Fibroblast of pulmonary artery (primary cell): ENCODE data around the gene GPC5.

Source experiments
- DNase-seq: peaks from one replicate; pipeline ENCODE4 v3.0.0-alpha.2; 2010; ENCODE audit warnings: low read depth
- H3K4me3 ChIP-seq: replicated peaks from 2 replicates; pipeline ENCODE4 v1.5.1; 2011; ENCODE audit warnings: low read depth, mild to moderate bottlenecking, control low read depth, low read length, moderate library complexity
- TF ChIP-seq, protein P1 (sequence below): IDR thresholded peaks from 2 replicates; pipeline ENCODE4 v1.5.1; 2011; ENCODE audit warnings: mild to moderate bottlenecking, control low read depth, low read length, inconsistent platforms; ENCODE audit errors: missing control alignments

Gene GPC5

DNA sequence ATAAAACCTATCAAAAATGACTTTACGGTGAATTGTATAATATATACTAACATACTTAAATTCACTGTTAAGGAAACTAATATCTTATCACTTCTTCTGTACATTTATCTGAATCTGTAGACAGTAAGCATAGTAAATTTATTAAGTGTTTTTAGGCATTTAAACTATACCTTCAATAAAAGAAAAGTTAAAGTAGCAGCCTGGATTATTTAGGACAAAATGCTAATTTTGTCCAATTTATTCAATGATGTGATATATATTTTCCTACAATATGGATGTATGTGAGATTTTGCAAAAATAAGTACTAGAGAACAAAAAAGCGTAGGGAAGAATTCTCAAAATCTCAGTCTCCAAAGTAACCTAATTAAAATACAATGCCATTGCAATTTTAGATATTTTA lies 299.9 kb downstream of the GPC5 start:
- no peak overlapping the region for H3K4me3 ChIP-seq
- DNase-seq: no peak
- TF ChIP-seq, protein P1, sequence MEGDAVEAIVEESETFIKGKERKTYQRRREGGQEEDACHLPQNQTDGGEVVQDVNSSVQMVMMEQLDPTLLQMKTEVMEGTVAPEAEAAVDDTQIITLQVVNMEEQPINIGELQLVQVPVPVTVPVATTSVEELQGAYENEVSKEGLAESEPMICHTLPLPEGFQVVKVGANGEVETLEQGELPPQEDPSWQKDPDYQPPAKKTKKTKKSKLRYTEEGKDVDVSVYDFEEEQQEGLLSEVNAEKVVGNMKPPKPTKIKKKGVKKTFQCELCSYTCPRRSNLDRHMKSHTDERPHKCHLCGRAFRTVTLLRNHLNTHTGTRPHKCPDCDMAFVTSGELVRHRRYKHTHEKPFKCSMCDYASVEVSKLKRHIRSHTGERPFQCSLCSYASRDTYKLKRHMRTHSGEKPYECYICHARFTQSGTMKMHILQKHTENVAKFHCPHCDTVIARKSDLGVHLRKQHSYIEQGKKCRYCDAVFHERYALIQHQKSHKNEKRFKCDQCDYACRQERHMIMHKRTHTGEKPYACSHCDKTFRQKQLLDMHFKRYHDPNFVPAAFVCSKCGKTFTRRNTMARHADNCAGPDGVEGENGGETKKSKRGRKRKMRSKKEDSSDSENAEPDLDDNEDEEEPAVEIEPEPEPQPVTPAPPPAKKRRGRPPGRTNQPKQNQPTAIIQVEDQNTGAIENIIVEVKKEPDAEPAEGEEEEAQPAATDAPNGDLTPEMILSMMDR: no peak

- DNase-seq: no peak
- no peak overlapping the region for H3K4me3 ChIP-seq
- TF ChIP-seq, protein P1: no peak
Observed at GRCh38 chr13:91698767-91699166, 300.3 kb downstream of the GPC5 start.

GRCh38 chr13:91699863-91700262 lies 301.4 kb downstream of the GPC5 start:
- TF ChIP-seq, protein P1: no peak
- DNase-seq: no peak
- no peak overlapping the region for H3K4me3 ChIP-seq

DNA sequence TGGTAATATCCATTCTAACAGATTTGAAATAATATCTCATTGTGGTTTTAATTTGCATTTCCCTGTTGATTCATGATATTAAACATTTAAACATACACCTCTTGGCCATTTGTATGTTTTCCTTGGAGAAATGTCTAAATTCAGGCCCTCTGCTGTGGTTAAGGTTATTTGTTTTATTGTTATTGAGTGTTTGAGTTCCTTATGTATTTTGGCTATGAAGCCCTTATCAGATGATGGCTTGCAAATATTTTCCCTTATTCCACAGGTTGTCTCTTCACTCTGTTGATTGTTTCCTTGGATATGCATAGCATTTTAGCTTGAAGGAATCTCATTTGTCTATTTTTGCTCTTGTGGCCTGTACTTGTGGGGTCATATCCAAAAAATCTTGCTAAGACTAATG lies 303.6 kb downstream of the GPC5 start:
- no peak for DNase-seq
- TF ChIP-seq, protein P1: no peak

GRCh38 chr13:91702411-91702810 lies 304.0 kb downstream of the GPC5 start:
- TF ChIP-seq, protein P1: no peak

More for the DNA sequence above, 303.6 kb downstream of the GPC5 start:
- H3K4me3 ChIP-seq: no peak overlapping the region

GRCh38 chr13:91704398-91704797 lies 306.0 kb downstream of the GPC5 start:
- H3K4me3 ChIP-seq: no peak overlapping the region
- TF ChIP-seq, protein P1: no peak
- DNase-seq: no peak

More at GRCh38 chr13:91702411-91702810, 304.0 kb downstream of the GPC5 start:
- no peak for DNase-seq
- H3K4me3 ChIP-seq: no peak overlapping the region

DNA sequence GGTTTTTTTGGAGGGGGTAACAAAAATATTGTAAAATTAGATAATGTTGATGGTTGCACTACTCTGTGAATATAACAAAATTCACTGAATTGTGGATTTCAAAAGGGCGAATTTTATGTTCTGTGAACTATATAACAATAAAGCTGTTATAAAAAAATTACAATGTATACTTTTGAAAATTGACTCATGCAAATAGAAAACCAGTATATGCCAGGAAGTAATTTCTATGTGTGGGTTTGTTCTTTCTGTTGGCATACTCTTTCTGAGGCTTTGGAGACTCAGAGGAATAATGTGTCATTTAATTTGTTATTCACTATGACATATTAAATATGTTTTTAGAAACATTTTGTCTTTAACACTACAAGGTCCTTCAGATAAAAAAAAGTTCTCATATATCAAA lies 310.1 kb downstream of the GPC5 start:
- no peak overlapping the region for H3K4me3 ChIP-seq
- TF ChIP-seq, protein P1: no peak
- DNase-seq: no peak
